ENCODE measurements around the gene ARID2.

- TF ChIP-seq, protein P1, sequence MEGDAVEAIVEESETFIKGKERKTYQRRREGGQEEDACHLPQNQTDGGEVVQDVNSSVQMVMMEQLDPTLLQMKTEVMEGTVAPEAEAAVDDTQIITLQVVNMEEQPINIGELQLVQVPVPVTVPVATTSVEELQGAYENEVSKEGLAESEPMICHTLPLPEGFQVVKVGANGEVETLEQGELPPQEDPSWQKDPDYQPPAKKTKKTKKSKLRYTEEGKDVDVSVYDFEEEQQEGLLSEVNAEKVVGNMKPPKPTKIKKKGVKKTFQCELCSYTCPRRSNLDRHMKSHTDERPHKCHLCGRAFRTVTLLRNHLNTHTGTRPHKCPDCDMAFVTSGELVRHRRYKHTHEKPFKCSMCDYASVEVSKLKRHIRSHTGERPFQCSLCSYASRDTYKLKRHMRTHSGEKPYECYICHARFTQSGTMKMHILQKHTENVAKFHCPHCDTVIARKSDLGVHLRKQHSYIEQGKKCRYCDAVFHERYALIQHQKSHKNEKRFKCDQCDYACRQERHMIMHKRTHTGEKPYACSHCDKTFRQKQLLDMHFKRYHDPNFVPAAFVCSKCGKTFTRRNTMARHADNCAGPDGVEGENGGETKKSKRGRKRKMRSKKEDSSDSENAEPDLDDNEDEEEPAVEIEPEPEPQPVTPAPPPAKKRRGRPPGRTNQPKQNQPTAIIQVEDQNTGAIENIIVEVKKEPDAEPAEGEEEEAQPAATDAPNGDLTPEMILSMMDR (IDR thresholded peaks at IDR 0.05): no peak
- TF ChIP-seq POLR2A (IDR thresholded peaks at IDR 0.05): no peak
These were observed 87.1 kb downstream of the ARID2 start for GRCh38 chr12:45816652-45817051.

Measured in body of pancreas (tissue), 4 donors.